Measurements from ENCODE around the gene GPRASP2.

Gene GPRASP2

GRCh38 chrX:102727761-102728160 lies 15.5 kb downstream of the GPRASP2 start:
- no peak for DNase-seq
- intact Hi-C loops (cut with DNase I) = no loop called here

DNA sequence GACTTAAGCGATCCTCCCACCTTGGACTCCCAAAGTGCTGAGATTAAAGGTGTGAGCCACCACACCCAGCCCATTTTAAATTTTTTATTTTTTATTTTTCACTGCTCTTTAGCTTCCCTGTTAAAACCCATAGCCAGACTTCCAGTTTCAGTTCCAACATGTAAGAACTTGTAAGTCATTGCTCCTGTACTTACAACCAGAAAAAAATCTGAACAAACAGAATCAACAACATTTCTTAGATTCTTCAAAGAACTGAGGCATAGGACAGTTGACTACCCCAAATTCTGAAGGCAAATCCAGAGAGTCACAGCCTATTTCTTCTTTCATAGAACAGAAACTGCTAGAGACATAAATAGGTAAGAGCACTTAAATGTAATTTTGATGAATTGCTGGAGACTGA lies 16.4 kb downstream of the GPRASP2 start:
- intact Hi-C loops (cut with DNase I) = no loop called here
- DNase-seq = no peak

DNA sequence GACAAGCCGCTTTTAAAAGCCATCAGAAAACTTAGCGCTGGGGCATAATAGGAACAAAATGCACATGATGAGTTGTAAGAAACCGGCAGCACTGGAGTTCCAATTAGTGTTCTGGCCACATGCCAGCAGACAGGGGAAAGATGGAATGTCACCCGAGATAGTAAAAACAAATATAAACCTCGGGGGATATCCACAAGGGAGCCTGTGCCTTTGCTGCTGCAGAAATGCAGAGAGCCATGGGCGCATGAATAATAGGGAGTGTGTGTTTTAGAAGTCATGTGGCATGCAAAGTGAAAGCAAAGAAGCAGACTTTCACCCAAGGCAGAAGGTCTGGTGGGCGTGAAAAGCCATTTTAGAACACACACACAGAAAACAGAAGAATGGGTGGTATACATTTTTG lies 27.4 kb downstream of the GPRASP2 start:
- intact Hi-C loops (cut with DNase I) = no loop called here
- no peak for DNase-seq

DNA sequence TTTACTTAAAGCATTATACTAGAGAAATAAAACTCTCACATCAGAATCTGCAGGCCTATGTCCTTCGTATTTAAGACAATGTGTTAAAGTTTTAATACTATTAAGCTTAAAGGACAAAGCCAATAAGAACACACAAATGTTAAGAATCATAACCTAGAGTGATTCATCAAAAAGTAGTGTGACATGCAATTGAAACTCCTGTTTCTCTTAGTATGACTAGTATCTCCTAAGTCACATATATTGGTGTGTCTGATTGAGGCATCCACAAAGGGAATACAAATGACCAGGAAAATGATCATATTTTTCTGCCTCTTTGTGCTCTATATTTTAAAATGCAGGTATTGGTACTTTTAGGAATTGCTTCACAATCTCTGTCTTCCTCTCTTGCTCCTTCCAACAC lies 32.1 kb downstream of the GPRASP2 start:
- no peak for DNase-seq
- intact Hi-C loops (cut with DNase I) = no loop called here

DNA sequence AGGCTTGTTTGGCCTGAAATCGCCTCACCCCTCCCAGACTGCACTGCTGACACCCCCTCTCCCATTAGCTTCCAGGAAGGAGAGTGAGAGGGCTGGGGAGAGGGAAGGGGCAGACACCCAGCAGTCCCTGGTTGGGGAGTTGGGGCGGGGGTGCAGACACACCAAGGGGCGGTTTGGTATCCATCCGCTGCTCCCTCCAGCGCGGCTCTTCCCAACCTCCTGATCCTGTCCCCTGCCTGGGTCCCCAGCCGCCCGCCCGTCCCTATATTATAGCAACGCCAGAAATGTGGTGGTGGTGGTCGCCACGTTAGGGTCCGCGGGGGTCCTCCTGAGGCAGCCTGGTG lies 33.2 kb downstream of the GPRASP2 start:
- peak in 6 of 42 donors; percentile 0 to 28 (median 3) for DNase-seq

DNA sequence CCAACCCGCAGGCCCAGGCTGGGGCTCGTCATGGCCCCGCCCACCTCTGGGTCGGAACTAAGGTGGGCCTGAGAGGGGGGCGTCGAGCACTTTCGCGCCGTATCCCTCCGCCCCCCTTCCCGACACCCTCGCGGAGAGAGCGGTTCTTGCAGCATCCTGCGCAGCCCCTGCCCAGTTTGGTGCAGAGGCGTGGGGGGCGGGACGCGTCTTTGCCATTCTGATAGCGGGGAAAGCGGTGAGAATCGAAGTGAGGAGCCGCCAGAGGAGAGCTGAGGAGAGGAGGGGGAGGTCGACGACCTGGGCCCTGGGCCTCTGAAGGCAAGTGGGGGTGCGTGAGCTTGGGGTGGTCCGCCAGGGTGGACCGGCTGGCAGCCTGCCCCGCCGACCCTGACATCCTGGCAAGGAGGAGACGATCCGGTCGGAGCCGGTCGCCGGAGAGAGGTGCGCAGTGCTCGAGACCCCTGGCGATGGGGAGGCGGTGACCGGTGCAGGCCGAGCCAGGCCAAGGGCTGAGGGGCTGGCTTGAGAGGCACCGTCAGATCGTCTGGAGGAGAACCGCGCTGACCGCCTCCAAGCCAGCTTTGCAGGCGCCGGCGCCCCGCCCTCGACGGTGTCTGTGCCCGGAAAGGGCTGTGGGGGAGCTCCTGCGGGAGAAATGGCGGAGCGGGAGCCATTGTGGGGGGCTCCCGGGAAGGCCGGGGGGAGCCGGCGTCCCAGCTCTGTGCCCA lies 33.8 kb downstream of the GPRASP2 start:
- intact Hi-C loops (cut with DNase I) = no loop called here
- DNase-seq = peak in 38 of 42 donors; percentile 6 to 67 (median 36)

More for the DNA sequence above, 33.2 kb downstream of the GPRASP2 start:
- intact Hi-C loops (cut with DNase I) = no loop called here

GRCh38 chrX:102765217-102765616 lies 53.0 kb downstream of the GPRASP2 start:
- DNase-seq = no peak
- intact Hi-C loops (cut with DNase I) = no loop called here

DNA sequence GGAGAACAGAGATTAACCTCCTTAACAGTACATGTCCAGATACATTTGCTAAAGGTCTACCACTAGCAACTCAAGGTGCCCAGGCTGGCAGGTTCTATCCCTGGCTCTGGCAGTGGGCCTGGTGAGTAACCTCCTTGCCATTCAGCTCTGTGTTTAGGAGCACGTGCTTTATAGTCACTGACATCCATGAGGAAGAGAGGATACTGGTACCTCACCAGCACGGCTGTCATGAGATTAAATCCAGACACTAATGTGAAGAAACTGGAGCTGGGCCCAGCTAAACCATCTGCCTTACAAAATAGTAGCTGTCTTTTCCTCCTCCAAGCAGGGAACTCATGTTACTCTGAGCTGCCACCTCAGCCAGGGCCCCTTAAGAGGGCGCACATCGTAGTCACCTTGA lies 53.6 kb downstream of the GPRASP2 start:
- DNase-seq = no peak
- intact Hi-C loops (cut with DNase I) = no loop called here

GRCh38 chrX:102767287-102767686 lies 55.0 kb downstream of the GPRASP2 start:
- intact Hi-C loops (cut with DNase I) = no loop called here
- DNase-seq = no peak
